Measurements from ENCODE around the gene TMEM9B. TPM values are rescaled to one million over a fixed set of nuclear protein-coding genes. Genes with fewer than 3 reads are reported as not detected.
"Not testable (repeated sequence)": the region's sequence is repeated elsewhere in the genome, so short reads cannot be mapped to it uniquely, and the experiment has no call there.

Gene TMEM9B
- polyA plus RNA-seq, 1 donor from 2014 or later: 63.1 TPM

DNA sequence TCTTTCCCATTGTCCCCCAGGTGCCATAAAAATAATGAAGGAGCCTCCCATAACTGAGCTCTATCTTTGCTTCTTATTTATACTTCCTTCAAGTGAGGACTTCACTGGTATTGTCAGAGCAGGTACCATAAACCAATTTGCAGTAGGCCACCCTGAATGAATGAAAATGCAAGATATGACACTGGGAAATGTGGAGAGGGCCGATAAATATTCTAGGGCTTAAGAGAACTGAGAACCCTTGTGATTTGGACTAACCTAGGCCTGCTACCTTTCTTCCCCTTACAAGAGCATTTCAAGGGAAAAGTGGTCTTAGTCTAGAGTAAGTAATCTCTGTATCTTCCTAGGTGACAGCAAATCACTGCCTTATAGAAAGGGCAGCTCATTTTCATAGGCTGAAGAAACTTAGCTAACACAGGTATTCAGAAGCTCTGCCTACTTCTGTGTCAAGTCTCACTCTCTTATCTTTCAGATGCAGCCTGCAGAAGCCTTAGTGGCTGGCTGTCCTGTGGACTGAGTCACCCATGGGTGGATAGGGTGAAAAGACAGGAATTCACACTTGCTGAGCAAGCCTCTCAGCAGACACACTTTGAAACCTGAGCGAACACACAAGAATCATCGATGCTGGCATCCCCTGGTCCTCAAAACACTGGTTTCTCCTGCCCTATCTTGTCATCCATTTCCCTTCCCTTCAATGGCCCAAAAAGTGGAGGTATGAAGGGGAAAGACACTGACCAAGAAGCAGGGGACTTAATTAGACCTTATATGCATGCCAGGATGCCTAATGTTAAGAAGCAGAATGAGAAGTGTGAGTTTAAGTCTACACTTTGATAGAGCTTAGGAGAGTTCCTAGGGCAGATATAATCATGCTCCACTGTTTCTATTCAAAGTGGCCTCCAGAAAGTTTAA is 24.3 kb upstream of the TMEM9B start:
- TF ChIP-seq EZH2 (IDR thresholded peaks at IDR 0.05; ENCODE audit: borderline replicate concordance, insufficient read depth, low read length, poor library complexity, severe bottlenecking) (no peak), TAF1 (IDR thresholded peaks at IDR 0.05; ENCODE audit: low read depth) (no peak), SMC3 (conservative IDR thresholded peaks at IDR 0.05; ENCODE audit: poor library complexity) (no peak), RAD21 (conservative IDR thresholded peaks at IDR 0.05) (no peak), EP300 (conservative IDR thresholded peaks at IDR 0.05; ENCODE audit: poor library complexity, severe bottlenecking) (no peak), POLR2AphosphoS5 (IDR thresholded peaks at IDR 0.05) (no peak), MXI1 (conservative IDR thresholded peaks at IDR 0.05; ENCODE audit: poor library complexity, severe bottlenecking) (no peak)
- TF ChIP-seq, protein P1, sequence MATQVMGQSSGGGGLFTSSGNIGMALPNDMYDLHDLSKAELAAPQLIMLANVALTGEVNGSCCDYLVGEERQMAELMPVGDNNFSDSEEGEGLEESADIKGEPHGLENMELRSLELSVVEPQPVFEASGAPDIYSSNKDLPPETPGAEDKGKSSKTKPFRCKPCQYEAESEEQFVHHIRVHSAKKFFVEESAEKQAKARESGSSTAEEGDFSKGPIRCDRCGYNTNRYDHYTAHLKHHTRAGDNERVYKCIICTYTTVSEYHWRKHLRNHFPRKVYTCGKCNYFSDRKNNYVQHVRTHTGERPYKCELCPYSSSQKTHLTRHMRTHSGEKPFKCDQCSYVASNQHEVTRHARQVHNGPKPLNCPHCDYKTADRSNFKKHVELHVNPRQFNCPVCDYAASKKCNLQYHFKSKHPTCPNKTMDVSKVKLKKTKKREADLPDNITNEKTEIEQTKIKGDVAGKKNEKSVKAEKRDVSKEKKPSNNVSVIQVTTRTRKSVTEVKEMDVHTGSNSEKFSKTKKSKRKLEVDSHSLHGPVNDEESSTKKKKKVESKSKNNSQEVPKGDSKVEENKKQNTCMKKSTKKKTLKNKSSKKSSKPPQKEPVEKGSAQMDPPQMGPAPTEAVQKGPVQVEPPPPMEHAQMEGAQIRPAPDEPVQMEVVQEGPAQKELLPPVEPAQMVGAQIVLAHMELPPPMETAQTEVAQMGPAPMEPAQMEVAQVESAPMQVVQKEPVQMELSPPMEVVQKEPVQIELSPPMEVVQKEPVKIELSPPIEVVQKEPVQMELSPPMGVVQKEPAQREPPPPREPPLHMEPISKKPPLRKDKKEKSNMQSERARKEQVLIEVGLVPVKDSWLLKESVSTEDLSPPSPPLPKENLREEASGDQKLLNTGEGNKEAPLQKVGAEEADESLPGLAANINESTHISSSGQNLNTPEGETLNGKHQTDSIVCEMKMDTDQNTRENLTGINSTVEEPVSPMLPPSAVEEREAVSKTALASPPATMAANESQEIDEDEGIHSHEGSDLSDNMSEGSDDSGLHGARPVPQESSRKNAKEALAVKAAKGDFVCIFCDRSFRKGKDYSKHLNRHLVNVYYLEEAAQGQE (IDR thresholded peaks at IDR 0.05; ENCODE audit: borderline replicate concordance): no peak
- TF ChIP-seq, protein P2, sequence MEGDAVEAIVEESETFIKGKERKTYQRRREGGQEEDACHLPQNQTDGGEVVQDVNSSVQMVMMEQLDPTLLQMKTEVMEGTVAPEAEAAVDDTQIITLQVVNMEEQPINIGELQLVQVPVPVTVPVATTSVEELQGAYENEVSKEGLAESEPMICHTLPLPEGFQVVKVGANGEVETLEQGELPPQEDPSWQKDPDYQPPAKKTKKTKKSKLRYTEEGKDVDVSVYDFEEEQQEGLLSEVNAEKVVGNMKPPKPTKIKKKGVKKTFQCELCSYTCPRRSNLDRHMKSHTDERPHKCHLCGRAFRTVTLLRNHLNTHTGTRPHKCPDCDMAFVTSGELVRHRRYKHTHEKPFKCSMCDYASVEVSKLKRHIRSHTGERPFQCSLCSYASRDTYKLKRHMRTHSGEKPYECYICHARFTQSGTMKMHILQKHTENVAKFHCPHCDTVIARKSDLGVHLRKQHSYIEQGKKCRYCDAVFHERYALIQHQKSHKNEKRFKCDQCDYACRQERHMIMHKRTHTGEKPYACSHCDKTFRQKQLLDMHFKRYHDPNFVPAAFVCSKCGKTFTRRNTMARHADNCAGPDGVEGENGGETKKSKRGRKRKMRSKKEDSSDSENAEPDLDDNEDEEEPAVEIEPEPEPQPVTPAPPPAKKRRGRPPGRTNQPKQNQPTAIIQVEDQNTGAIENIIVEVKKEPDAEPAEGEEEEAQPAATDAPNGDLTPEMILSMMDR (IDR thresholded peaks at IDR 0.05; ENCODE audit: poor library complexity, severe bottlenecking): no peak
- Histone ChIP-seq H3K27ac (ENCODE audit: low read length) (no peak overlapping the region), H3K36me3 (ENCODE audit: insufficient read depth, low read length) (no peaks in the 10 kb centered on the region), H4K20me1 (ENCODE audit: insufficient read depth) (no peaks in the 10 kb centered on the region), H3K9ac (ENCODE audit: low read length) (no peak overlapping the region), H3K79me2 (replicated peaks; ENCODE audit: insufficient read depth, low read length) (no peaks in the 10 kb centered on the region), H2AFZ (ENCODE audit: low read depth, low read length) (no peak overlapping the region), H3K4me2 (ENCODE audit: low read length) (no peak overlapping the region), H3K9me3 (ENCODE audit: low read length) (no peaks in the 10 kb centered on the region), H3K9me2 (ENCODE audit: insufficient read depth, low read length) (no peaks in the 10 kb centered on the region), H3K4me3 (ENCODE audit: low read length) (no peak overlapping the region), H3K27me3 (ENCODE audit: insufficient read depth, low read depth, low read length) (no peaks in the 10 kb centered on the region), H3F3A (ENCODE audit: insufficient read depth, low read length, poor library complexity, severe bottlenecking) (no peaks in the 10 kb centered on the region)

DNA sequence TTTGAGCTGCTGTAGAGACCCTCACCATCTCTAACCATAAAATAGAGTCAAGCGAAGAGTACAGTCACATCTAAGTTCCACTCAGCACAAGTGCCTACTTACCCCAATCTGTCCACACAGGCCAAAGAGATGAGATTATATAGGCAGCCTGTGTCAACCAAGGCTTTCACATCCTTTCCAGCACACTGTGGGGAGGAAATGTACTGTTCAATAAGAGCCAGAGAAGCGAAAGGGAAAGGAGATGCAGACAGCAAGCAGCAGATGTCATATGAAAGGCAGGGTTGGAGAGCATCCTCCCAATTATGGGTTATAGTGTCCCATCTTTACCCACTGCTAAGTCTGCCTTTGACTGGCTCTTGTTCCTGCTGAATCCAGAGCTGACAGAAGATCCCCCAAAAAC is 23.2 kb upstream of the TMEM9B start:
- no peaks in the 10 kb centered on the region for H3K9me3 ChIP-seq (ENCODE audit: low read length)
- no peaks in the 10 kb centered on the region for H4K20me1 ChIP-seq (ENCODE audit: insufficient read depth)
- H3F3A ChIP-seq (ENCODE audit: insufficient read depth, low read length, poor library complexity, severe bottlenecking): no peaks in the 10 kb centered on the region
- TF ChIP-seq RAD21 (conservative IDR thresholded peaks at IDR 0.05): no peak
- TF ChIP-seq EZH2 (IDR thresholded peaks at IDR 0.05; ENCODE audit: borderline replicate concordance, insufficient read depth, low read length, poor library complexity, severe bottlenecking): no peak
- no peak for TF ChIP-seq EP300 (conservative IDR thresholded peaks at IDR 0.05; ENCODE audit: poor library complexity, severe bottlenecking)
- TF ChIP-seq, protein P1 (IDR thresholded peaks at IDR 0.05; ENCODE audit: borderline replicate concordance): no peak
- TF ChIP-seq POLR2AphosphoS5 (IDR thresholded peaks at IDR 0.05): no peak
- no peak for TF ChIP-seq TAF1 (IDR thresholded peaks at IDR 0.05; ENCODE audit: low read depth)
- TF ChIP-seq, protein P2 (IDR thresholded peaks at IDR 0.05; ENCODE audit: poor library complexity, severe bottlenecking): no peak
- no peak for TF ChIP-seq SMC3 (conservative IDR thresholded peaks at IDR 0.05; ENCODE audit: poor library complexity)
- TF ChIP-seq MXI1 (conservative IDR thresholded peaks at IDR 0.05; ENCODE audit: poor library complexity, severe bottlenecking): no peak
- H3K4me3 ChIP-seq (ENCODE audit: low read length): no peak overlapping the region
- H3K9ac ChIP-seq (ENCODE audit: low read length): no peak overlapping the region
- H3K9me2 ChIP-seq (ENCODE audit: insufficient read depth, low read length): no peaks in the 10 kb centered on the region
- H3K4me2 ChIP-seq (ENCODE audit: low read length): no peak overlapping the region
- no peak overlapping the region for H3K27ac ChIP-seq (ENCODE audit: low read length)
- no peaks in the 10 kb centered on the region for H3K27me3 ChIP-seq (ENCODE audit: insufficient read depth, low read depth, low read length)
- no peaks in the 10 kb centered on the region for H3K36me3 ChIP-seq (ENCODE audit: insufficient read depth, low read length)
- no peaks in the 10 kb centered on the region for H3K79me2 ChIP-seq (replicated peaks; ENCODE audit: insufficient read depth, low read length)
- H2AFZ ChIP-seq (ENCODE audit: low read depth, low read length): no peak overlapping the region

DNA sequence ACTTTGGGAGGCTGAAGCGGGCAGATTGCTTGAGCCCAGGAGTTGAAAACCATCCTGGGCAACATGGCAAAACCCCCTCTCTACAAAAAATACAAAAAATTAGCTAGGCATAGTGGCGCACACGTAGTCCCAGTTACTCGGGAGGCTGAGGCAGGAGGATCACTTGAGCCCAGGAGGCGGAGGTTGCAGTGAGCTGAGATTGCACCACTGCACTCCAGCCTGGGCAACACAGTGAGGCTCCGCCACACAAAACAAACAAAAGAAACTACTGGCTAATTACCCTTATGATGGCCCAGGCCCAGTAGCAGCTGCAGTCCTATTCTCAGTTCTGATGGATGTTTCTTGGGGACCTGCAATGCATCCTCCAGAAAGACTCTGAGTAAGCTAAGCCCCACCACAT is 22.5 kb upstream of the TMEM9B start:
- H3K27me3 ChIP-seq (ENCODE audit: insufficient read depth, low read depth, low read length); H3K36me3 ChIP-seq (ENCODE audit: insufficient read depth, low read length); H3K27ac ChIP-seq (ENCODE audit: low read length); H2AFZ ChIP-seq (ENCODE audit: low read depth, low read length); H3K9ac ChIP-seq (ENCODE audit: low read length); H3K4me3 ChIP-seq (ENCODE audit: low read length); H3F3A ChIP-seq (ENCODE audit: insufficient read depth, low read length, poor library complexity, severe bottlenecking); H3K79me2 ChIP-seq (replicated peaks; ENCODE audit: insufficient read depth, low read length); H3K9me3 ChIP-seq (ENCODE audit: low read length); H3K9me2 ChIP-seq (ENCODE audit: insufficient read depth, low read length); H4K20me1 ChIP-seq (ENCODE audit: insufficient read depth); H3K4me2 ChIP-seq (ENCODE audit: low read length): not testable (repeated sequence)
